Gastrocnemius medialis (tissue), 4 donors: Measurements from ENCODE around the gene CKAP4.

ENCODE experiments used
- POLR2A ChIP-seq, 2 donors: fragments of 450-650 bp; IDR thresholded peaks; one replicate each; pipeline ENCODE4 v1.6.1; 2017; ENCODE audit warnings: antibody characterized with exemption in 2 of 2, mild to moderate bottlenecking in 2 of 2, moderate library complexity in 2 of 2
- TF ChIP-seq, protein P1 (sequence below), 5 experiments: fragments of 450-650 bp in 3 of 5; fragments of 200-600 bp in 2 of 5; sonication (generic) in 2 of 5; IDR thresholded peaks in 4 of 5; conservative IDR thresholded peaks in 1 of 5; 1 replicate in 4 of 5; 2 replicates in 1 of 5; pipeline ENCODE4 v1.5.1; 2016 to 2019; ENCODE audit warnings: antibody characterized with exemption in 5 of 5, mild to moderate bottlenecking in 3 of 5, moderate library complexity in 3 of 5

DNA sequence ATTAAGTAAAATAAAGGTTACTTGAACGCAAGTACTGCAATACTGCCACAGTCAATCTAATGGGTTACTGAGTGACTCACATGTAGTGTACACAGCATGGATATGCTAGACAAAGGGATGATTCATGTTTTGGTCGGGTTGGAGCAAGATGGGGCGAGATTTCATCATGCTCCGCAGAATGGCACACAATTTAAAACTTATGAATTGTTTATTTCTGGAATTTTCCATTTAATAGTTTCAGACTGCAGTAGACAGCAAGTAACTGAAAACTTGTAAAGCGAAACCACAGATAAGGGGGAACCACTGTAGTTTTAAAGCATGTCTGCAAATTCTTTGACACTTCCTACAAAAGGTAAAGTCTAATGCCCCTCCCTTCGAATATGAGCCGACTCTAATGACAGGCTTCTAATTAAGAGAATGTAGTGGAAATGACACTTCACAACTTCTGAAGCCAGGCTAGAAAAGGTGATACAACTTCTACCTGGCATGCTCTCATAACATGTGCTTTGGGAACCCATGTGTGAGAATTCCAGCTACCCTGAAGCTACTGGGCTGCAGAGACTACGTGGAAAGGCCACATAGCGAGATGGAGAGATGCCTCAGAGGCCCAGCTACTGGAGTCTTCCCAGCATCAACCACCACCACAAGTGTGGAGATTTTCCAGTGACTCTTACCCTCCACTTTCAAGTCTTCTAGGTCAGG is 40.8 kb upstream of the CKAP4 start:
- TF ChIP-seq, protein P1, sequence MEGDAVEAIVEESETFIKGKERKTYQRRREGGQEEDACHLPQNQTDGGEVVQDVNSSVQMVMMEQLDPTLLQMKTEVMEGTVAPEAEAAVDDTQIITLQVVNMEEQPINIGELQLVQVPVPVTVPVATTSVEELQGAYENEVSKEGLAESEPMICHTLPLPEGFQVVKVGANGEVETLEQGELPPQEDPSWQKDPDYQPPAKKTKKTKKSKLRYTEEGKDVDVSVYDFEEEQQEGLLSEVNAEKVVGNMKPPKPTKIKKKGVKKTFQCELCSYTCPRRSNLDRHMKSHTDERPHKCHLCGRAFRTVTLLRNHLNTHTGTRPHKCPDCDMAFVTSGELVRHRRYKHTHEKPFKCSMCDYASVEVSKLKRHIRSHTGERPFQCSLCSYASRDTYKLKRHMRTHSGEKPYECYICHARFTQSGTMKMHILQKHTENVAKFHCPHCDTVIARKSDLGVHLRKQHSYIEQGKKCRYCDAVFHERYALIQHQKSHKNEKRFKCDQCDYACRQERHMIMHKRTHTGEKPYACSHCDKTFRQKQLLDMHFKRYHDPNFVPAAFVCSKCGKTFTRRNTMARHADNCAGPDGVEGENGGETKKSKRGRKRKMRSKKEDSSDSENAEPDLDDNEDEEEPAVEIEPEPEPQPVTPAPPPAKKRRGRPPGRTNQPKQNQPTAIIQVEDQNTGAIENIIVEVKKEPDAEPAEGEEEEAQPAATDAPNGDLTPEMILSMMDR (IDR thresholded peaks at IDR 0.05 in 4 of 5, conservative IDR thresholded peaks at IDR 0.05 in 1 of 5), result no peak
- TF ChIP-seq POLR2A (IDR thresholded peaks at IDR 0.05), result no peak
